HK-2 (cell line): Measurements from ENCODE around the gene RNASET2.
"Not testable (repeated sequence)": the region's sequence is repeated elsewhere in the genome, so short reads cannot be mapped to it uniquely, and the experiment has no call there.

Experiments used
- DNase-seq: peaks from one replicate; pipeline ENCODE4 v3.0.0-alpha.2; 2018; ENCODE audit not compliant: unreplicated experiment

The RNASET2 gene

GRCh38 chr6:166969390-166970002 lies 13.1 kb upstream of the RNASET2 start:
- DNase-seq: no peak

- no peak for DNase-seq
These were observed 9.9 kb upstream of the RNASET2 start for GRCh38 chr6:166966268-166966667.

DNA sequence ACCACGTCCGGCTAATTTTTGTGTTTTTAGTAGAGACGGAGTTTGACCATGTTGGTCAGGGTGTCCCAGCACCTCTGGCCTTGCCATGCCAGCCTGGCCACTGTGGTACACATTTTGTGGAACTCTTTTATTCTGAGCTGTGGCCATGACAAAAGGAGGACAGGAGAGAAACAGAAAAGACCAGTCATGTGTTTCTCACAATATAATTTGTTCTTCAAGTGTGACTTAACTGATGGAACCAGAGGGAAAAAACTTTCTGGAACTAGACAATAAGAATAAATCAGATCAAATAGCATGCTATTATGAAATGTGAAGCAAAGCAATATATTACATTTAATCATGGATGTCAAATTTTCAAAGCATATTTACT lies 4.2 kb upstream of the RNASET2 start:
- DNase-seq: no peak

DNA sequence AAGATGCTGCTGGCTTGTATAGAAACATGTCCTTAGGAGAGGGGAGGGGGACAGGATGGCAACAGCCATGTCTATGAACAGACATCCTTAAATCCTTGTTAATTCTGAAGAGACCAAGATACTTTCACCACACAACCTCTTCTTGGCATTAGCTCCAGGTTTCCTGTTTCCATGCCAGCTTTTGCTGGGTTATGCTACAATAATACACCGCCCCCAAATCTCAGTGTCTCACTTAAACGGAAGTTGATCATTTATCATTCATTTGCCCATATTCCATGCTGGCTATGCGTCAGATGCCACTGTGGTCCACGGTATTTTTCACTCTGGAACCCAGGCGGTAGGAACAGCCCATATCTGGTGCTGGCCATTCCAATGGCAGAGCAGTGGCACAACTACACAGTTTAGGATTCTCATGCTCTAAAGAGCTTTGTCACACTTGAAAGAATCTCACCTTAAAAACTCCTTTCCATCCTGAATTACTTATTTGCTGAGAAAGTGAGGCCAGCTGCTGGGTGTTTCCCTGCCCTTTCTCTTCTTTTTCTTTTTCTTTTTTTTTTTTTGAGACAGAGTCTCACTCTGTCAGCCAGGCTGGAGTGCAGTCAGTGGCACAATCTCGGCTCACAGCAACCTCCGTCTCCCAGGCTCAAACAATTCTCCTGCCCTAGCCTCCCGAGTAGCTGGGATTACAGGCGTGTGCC lies 3.7 kb upstream of the RNASET2 start:
- DNase-seq: no peak

- no peak for DNase-seq
These were observed 2.8 kb upstream of the RNASET2 start for GRCh38 chr6:166958926-166959861.

- DNase-seq: no peak
These were observed 1.4 kb upstream of the RNASET2 start for GRCh38 chr6:166957805-166958076.

- peak; percentile 25 for DNase-seq
These were observed 896 bp upstream of the RNASET2 start for GRCh38 chr6:166957087-166957804.

DNA sequence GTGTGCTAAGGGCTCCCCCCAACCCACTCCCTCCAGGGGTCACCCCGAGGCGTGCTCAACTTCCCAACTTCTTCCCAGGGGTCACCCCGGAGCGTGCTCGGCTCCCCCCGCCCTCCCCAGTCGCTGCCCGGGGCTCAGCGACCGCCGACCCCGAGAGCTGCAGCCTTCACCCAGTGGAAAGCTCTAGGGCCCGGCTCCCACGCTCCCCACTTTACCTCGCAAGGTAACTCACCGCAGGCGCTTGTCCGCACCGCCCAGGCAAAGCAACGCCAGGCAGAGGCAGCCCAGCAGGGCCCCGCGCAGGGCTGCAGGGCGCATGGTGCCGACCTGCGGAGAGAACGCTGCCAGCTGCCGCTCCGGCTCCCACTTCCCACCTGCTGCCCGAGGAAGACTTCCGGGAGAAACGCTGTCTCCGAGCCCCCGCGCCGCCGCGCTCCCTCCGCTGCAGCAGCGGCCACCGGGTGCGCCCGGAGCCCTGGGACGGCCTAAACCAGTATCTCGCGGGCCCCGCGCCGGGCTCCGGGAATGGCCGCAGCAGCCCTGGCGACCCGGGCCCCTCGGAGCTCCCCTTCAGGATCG lies 396 bp downstream of the RNASET2 start:
- no peak for DNase-seq

- peak; percentile 11 for DNase-seq
These were observed 1.1 kb downstream of the RNASET2 start for GRCh38 chr6:166955121-166955864.

DNA sequence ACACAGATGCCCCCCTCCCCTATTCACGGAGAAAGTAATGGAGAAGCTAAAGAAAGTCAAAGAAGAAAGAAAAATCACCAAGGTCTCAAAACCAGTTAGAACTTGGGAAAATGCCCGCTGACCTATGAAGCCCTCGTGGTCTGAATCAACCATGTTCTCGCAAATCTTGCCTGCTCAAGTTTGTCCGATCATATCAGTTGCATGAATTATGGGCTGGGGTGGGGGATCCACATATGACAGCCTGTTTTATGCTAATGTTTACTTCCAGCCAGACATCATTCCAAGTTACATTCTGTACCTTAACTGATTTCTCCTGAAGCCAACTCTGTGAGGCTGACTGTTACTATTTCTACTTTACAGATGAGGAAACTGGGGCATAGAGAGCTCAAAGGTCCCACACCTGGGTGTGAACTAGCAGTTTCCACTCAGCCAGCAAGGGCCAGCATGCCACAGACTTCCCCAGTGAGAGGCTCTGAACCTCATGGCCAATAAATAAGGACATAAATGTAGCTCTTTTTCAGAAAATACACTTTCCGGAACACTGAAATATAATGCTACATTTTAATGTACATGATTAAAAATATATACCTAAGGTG lies 2.1 kb downstream of the RNASET2 start:
- DNase-seq: no peak

- DNase-seq: no peak
These were observed 3.5 kb downstream of the RNASET2 start for GRCh38 chr6:166952567-166953486.

DNA sequence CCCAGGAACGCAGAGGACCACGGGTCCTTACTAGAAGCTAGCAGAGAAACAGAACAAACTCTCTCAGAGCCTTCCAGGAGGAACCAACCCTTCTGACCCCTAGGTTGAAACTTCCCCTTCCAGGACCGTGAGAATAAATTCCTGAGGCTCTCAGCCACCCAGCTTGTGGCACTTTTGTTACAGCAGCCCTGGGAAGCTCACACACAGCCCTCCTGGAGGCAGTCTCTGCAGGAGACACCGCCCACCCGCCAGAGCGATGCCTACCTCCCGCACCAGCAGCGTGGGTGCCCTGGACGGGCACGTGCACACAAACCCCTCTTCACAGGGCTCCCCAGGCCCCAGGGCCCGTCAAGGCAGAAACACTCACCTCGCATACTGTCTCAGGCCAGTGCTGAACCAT lies 4.2 kb downstream of the RNASET2 start:
- no peak for DNase-seq

DNA sequence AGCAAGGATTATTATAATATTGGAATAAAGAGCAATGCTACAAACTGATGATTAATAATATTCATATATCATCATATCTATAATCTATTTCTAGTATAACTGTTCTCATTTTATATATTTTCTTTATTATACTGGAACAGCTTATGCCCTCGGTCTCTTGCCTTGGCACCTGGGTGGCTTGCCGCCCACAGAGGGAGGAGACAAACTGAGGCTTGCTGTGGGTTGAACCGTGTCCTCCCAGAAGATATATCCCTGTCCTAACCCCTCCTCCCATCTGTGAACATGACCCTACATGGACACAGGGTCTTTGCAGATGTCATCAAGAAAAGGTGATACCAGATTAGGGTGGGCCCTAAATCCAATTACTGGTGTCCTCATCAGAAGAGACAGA lies 4.7 kb downstream of the RNASET2 start:
- no peak for DNase-seq

DNA sequence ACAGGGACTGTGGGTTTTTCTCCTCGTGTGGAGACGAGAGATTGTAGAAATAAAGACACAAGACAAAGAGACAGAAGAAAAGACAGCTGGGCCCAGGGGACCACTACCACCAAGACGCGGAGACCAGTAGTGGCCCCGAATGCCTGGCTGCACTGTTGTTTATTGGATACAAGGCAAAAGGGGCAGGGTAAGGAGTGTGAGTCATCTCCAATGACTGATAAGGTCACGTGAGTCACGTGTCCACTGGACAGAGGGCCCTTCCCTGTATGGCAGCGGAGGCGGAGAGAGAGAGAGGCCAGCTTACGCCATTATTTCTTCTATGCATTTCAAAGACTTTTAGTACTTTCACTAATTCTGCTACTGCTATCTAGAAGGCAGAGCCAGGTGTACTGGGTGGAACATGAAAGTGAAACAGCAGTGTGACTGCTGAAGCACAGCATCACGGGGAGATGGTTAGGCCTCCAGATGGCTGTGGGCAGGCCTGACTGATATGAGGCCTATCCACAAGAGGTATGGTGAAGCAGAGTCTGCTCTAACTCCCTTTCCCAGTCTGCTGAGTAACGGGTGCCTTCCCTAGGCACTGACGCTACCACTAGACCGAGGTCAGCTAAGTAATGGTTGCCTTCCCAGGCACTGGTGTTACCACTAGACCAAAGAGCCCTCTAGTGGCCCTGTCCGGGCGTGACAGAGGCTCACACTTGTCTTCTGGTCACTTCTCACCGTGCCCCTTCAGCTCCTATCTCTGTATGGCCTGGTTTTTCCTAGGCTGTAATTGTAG lies 5.3 kb downstream of the RNASET2 start:
- DNase-seq: peak; percentile 44

DNA sequence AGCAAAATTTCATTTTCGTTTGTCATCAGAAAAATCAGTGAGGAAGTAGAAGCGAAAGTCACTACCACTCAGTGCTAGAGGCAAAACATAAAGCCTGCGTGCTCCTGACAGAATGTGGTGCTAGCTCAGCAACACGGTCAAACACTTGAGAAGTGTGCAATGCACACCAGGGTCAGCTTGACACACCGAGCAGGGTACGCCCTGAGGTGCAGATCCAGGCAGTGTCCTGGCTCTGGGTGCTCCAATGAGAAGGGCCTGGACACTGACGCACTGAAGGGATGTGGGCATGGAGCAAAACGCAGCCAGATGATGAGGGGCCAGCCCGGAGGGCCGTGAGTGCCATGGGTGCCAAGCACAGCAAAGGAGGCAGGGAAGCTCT lies 5.9 kb downstream of the RNASET2 start:
- DNase-seq: no peak

DNA sequence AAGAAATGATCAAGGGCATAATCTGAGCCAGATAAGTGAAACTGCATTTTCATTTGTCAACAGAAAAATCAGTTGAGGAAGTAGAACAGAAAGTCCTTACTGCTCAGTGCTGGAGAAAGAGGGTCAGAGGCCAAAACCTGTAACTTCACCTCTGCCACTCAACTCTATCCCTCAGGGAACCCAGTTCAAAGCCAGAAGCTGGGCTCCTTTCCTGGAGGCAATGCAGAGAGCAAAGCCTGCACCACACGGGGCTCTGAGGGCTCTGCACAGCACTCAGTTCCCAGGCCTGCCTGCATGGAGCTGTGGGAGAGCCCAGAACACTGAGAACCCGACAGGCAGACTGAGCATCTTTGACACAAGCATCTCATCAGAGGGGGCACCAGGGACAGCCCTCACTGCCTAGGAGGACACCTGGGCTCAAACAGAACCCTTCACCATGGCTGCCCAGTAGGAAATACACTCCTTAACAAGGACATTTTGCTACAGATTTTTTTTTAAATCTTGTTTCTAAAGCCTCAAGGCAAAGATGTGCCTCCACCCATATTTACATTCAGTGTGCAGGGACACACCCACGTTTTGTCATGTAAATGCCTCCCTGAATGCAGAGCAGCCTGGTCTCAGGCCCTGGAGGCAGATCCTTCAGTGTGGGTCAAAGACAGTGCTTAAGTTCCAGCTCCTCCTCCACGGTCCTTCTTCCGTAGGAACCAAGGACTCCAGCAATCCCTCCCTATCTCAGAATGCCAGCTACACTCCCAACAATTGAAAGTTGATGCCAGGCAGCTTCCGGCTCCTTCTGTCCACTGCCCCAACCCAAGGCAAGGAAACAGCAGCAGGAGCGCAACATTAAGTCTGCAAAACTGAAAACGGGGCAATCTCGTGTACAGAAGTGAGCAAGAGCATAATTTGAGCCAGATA lies 6.6 kb downstream of the RNASET2 start:
- no peak for DNase-seq

DNA sequence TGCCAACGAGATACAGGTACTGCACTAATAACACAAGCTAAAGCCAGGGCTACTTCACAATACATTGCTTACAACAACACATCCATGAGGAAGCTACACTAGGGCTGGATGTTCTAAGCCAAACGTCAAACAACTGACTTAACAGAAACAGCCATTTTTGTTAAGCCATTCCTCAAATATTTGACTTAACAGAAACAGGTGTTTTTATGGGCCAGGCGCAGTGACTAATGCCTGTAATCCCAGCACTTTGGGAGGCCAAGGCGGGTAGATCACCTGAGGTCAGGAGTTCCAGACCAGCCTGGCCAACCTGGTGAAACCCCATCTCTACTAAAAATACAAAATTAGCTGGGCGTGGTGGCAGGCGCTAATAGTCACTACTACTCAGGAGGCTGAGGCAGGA lies 7.6 kb downstream of the RNASET2 start:
- DNase-seq: not testable (repeated sequence)

- no peak for DNase-seq
These were observed 9.1 kb downstream of the RNASET2 start for GRCh38 chr6:166947251-166947650.
